DND-41 (cell line): ENCODE measurements around the gene WNT11.

Experiments
- EZH2 ChIP-seq: IDR thresholded peaks from 3 replicates; pipeline ENCODE4 v1.6.1; 2012; ENCODE audit warnings: borderline replicate concordance, low read depth, mild to moderate bottlenecking, moderate library complexity, low read length, inconsistent platforms; ENCODE audit not compliant: severe bottlenecking
- TF ChIP-seq, protein P1 (sequence below): IDR thresholded peaks from 2 replicates; pipeline ENCODE4 v1.5.1; 2012; ENCODE audit warnings: borderline replicate concordance, low read length, moderate library complexity, mild to moderate bottlenecking; ENCODE audit not compliant: poor library complexity, severe bottlenecking; ENCODE audit errors: extremely low read depth

DNA sequence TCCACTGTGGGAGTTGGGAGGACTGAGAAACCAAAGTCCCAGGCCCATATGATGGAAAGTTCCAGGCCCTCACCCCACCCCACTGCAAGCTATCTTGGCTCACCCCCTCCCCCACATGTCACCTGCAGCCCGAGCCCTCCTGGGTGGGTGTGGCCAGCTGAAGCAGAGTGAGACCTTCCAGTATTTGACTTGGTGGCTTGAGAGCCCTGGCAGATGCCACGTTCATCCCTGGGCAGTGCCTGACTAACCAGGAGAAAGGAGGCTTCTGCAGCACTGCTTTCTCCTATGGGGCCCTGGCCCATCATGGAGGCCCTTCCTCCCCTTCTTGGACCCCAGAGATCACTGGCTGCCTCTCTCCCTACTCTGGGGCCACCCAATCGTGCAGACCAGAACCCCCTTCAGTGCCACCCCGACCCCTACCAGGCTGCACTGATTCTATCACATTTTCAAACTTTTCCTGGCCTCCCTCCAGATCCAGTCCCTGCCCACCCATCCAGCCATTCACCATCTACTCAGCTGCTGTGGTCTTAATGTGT, 38.1 kb upstream of the WNT11 start:
- no peak for TF ChIP-seq EZH2
- TF ChIP-seq, protein P1, sequence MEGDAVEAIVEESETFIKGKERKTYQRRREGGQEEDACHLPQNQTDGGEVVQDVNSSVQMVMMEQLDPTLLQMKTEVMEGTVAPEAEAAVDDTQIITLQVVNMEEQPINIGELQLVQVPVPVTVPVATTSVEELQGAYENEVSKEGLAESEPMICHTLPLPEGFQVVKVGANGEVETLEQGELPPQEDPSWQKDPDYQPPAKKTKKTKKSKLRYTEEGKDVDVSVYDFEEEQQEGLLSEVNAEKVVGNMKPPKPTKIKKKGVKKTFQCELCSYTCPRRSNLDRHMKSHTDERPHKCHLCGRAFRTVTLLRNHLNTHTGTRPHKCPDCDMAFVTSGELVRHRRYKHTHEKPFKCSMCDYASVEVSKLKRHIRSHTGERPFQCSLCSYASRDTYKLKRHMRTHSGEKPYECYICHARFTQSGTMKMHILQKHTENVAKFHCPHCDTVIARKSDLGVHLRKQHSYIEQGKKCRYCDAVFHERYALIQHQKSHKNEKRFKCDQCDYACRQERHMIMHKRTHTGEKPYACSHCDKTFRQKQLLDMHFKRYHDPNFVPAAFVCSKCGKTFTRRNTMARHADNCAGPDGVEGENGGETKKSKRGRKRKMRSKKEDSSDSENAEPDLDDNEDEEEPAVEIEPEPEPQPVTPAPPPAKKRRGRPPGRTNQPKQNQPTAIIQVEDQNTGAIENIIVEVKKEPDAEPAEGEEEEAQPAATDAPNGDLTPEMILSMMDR, result no peak
